B cell (primary cell): ENCODE results near the gene CCDC88B.

Experiments used
- EZH2 ChIP-seq: IDR thresholded peaks from 2 replicates; pipeline ENCODE4 v1.6.1; 2012; ENCODE audit warnings: borderline replicate concordance, low read depth, mild to moderate bottlenecking, moderate library complexity, low read length; ENCODE audit not compliant: insufficient read depth, poor library complexity, severe bottlenecking
- TF ChIP-seq, protein P1 (sequence below): fragments of 200-600 bp; IDR thresholded peaks from one replicate; pipeline ENCODE4 v1.8.0; 2022; ENCODE audit warnings: antibody characterized with exemption, mild to moderate bottlenecking

DNA sequence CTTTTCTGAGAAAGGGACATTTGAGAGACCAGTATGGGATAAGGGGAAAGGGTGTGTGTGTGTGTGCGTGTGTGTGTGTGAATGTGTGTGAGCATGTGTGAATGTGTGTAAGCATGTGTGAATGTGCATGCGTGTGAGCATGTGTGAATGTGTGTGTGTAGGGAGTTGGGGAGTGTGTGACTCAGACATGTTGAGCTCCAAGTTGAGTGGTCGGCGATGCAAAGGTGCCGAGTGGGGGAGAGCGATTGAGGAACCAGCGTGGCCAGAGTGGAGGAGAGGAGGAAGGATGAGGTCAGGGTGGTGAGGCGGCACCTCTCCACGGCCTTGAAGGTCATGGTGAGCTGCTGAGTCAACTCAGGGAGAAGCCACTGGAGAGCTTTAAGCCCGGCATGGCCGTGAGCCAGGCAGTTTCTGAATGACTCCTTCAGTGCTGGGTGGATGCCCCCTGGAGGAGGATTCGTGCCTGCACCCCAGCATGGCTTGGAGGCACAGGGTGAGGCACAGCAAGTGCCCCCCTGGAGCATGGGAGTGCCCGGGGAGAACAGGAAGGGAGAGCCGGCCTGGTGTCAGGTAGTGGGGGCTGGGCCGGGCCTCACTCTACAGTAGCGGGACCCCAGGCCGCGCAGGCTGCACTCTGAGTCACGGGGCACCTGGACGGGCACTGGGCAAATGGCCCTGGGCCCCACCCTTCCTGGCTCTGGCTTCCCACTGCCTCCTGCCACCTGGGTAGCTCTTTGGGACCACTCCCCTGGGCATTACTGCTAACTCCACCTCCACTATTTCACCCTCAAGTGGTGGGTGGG lies 8.2 kb upstream of the CCDC88B start:
- TF ChIP-seq, protein P1, sequence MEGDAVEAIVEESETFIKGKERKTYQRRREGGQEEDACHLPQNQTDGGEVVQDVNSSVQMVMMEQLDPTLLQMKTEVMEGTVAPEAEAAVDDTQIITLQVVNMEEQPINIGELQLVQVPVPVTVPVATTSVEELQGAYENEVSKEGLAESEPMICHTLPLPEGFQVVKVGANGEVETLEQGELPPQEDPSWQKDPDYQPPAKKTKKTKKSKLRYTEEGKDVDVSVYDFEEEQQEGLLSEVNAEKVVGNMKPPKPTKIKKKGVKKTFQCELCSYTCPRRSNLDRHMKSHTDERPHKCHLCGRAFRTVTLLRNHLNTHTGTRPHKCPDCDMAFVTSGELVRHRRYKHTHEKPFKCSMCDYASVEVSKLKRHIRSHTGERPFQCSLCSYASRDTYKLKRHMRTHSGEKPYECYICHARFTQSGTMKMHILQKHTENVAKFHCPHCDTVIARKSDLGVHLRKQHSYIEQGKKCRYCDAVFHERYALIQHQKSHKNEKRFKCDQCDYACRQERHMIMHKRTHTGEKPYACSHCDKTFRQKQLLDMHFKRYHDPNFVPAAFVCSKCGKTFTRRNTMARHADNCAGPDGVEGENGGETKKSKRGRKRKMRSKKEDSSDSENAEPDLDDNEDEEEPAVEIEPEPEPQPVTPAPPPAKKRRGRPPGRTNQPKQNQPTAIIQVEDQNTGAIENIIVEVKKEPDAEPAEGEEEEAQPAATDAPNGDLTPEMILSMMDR: peak; percentile 66
- no peak for TF ChIP-seq EZH2
